ENCODE measurements around the gene KRT38. TPM values are rescaled to one million over a fixed set of nuclear protein-coding genes. Genes with fewer than 3 reads are reported as not detected.

KRT38 gene
- total and polyA plus RNA-seq, 2 of the 8 experiments (the other 6 are each of a cell fraction or from before 2014, with no cell fraction given), result not detected

DNA sequence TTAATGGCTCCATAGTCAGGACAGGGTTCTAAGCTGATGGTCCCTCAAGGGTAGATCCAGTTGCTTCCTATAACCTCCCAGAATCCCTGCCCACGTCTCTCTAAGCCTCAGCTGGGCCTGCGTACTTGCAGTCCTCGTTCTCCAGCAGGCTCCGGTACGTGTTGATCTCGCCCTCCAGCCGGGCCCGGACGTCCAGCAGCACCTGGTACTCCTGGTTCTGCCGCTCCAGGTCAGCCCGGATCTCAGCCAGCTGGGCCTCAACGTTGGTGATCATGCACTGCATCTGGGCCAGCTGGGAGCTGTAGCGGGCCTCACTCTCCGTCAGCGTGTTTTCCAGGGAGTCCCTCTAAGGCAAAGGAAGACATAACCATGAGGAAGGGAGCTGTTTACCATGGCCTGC lies 21.9 kb upstream of the KRT38 start:
- Histone ChIP-seq H3K9ac (replicated peaks in 1 of 4; ENCODE audit: extremely low read depth in 1 of 4, low read depth in 3 of 4, low read length in 3 of 4) (no peak overlapping the region), H3K4ac (replicated peaks; ENCODE audit: insufficient read length, low read depth, low read length) (no peak overlapping the region), H3K14ac (ENCODE audit: insufficient read length) (no peak overlapping the region), H3K23ac (ENCODE audit: insufficient read length) (no peak overlapping the region), H3K4me1 (replicated peaks in 1 of 4; ENCODE audit: control insufficient read depth in 3 of 4, insufficient read depth in 4 of 4, low read length in 3 of 4) (no peaks in the 10 kb centered on the region), H2BK20ac (ENCODE audit: low read length) (no peak overlapping the region), H3K4me3 (ENCODE audit: extremely low read depth in 1 of 4, insufficient read depth in 2 of 4, low read depth in 3 of 4, low read length in 4 of 4) (no peak overlapping the region), H2AK5ac (ENCODE audit: low read depth, low read length) (no peak overlapping the region), H3K27ac (ENCODE audit: low read depth, low read length) (no peak overlapping the region), H3K18ac (ENCODE audit: extremely low read depth, low read length) (no peak overlapping the region), H2BK120ac (replicated peaks; ENCODE audit: low read depth, low read length) (no peak overlapping the region), H3K36me3 (ENCODE audit: control insufficient read depth in 2 of 4, insufficient read depth in 4 of 4, low read length in 3 of 4) (no peaks in the 10 kb centered on the region), H4K20me1 (replicated peaks in 1 of 2; ENCODE audit: control insufficient read depth in 1 of 2, insufficient read depth in 2 of 2, low read length in 2 of 2) (no peaks in the 10 kb centered on the region), H3K56ac (replicated peaks; ENCODE audit: insufficient read length, low read depth, low read length) (no peak overlapping the region), H2BK15ac (ENCODE audit: low read length) (no peak overlapping the region), H2AFZ (ENCODE audit: low read length) (no peak overlapping the region), H3K27me3 (replicated peaks in 1 of 4; ENCODE audit: control insufficient read depth in 3 of 4, extremely low read depth in 1 of 4, insufficient read depth in 3 of 4, low read length in 3 of 4) (no peaks in the 10 kb centered on the region), H3K4me2 (ENCODE audit: insufficient read depth in 1 of 2, low read depth in 2 of 2, low read length in 2 of 2) (no peak overlapping the region), H3K23me2 (ENCODE audit: low read depth, low read length) (no peaks in the 10 kb centered on the region), H2BK12ac (ENCODE audit: low read depth, low read length) (no peak overlapping the region), H3K79me2 (ENCODE audit: control insufficient read depth in 1 of 2, insufficient read depth in 2 of 2, low read length in 2 of 2) (no peaks in the 10 kb centered on the region), H4K8ac (ENCODE audit: extremely low read depth, insufficient read depth, low read length) (no peak overlapping the region), H4K5ac (ENCODE audit: insufficient read length, low read depth, low read length) (no peak overlapping the region), H4K91ac (replicated peaks; ENCODE audit: insufficient read length, low read length) (no peak overlapping the region), H2BK5ac (ENCODE audit: low read depth, low read length) (no peak overlapping the region), H3K79me1 (ENCODE audit: low read depth, low read length) (no peaks in the 10 kb centered on the region), H3K9me3 (ENCODE audit: insufficient read depth in 2 of 2, low read depth in 1 of 2, low read length in 1 of 2) (no peaks in the 10 kb centered on the region; a peak in 1 of 4 replicates)
- POLR2A ChIA-PET (ENCODE audit: partially characterized antibody), result interaction anchor here (1.6 kb wide), 1 partner anchor 65 kb away, joined by 5 read pairs; the partner anchor contains the start of gene KRT19
- no peak for DNase-seq (ENCODE audit: low read depth in 1 of 2, low spot score in 2 of 2)
- FAIRE-seq, result no peak
- 82% methylated on average over 15 of the region's 15 CpGs; no CpG with 5 or more reads in 1 of the 2 experiments for WGBS, 2 experiments (ENCODE audit: extremely low coverage in 1 of 2, insufficient coverage in 1 of 2, insufficient read length in 1 of 2, insufficient replicate concordance in 2 of 2, low coverage in 1 of 2, low lambda C conversion rate in 2 of 2, missing lambda C conversion rate in 1 of 2)
- CTCF ChIA-PET (ENCODE audit: partially characterized antibody), result interaction anchor here (0.9 to 2.8 kb wide), 12 partner anchors 12 to 555 kb away, joined by 3 to 17 read pairs (median 4); partner anchors contain the start of gene KRT15
- TF ChIP-seq POU5F1 (IDR thresholded peaks at IDR 0.05; ENCODE audit: low read depth, low read length), result no peak

Data from H1 (cell line).